Hepatocyte (in vitro differentiated cells): ENCODE measurements around the gene WDR55. TPM values are rescaled to one million over a fixed set of nuclear protein-coding genes. Genes with fewer than 3 reads are reported as not detected.
"Not testable (repeated sequence)": the region's sequence is repeated elsewhere in the genome, so short reads cannot be mapped to it uniquely, and the experiment has no call there.

Experiments
- DNase-seq: peaks from one replicate; pipeline ENCODE4 v3.0.0-alpha.2; 2016; ENCODE audit warnings: low spot score
- H2AFZ ChIP-seq: fragments of 200-600 bp; sonication (generic); 2 replicates; pipeline ENCODE4 v1.6.0; 2016; ENCODE audit warnings: antibody characterized with exemption, mild to moderate bottlenecking
- H3K27ac ChIP-seq: fragments of 200-600 bp; sonication (generic); 2 replicates; pipeline ENCODE4 v1.5.1; 2016; ENCODE audit warnings: mild to moderate bottlenecking
- H3K27me3 ChIP-seq: fragments of 200-600 bp; sonication (generic); 2 replicates; pipeline ENCODE4 v1.6.1; 2016
- H3K36me3 ChIP-seq: fragments of 200-600 bp; sonication (generic); replicated peaks from 2 replicates; pipeline ENCODE4 v1.5.1; 2016; ENCODE audit warnings: low read depth; ENCODE audit not compliant: insufficient read depth
- H3K4me1 ChIP-seq: fragments of 200-600 bp; sonication (generic); 2 replicates; pipeline ENCODE4 v1.5.1; 2016; ENCODE audit warnings: mild to moderate bottlenecking, moderate library complexity; ENCODE audit not compliant: insufficient read depth
- H3K4me2 ChIP-seq: fragments of 200-600 bp; sonication (generic); 2 replicates; pipeline ENCODE4 v1.6.0; 2016
- H3K4me3 ChIP-seq: fragments of 200-600 bp; sonication (generic); 2 replicates; pipeline ENCODE4 v1.5.1; 2016; ENCODE audit warnings: mild to moderate bottlenecking
- H3K79me2 ChIP-seq: fragments of 200-600 bp; sonication (generic); 2 replicates; pipeline ENCODE4 v1.6.0; 2017; ENCODE audit warnings: mild to moderate bottlenecking
- H3K9me2 ChIP-seq: fragments of 200-600 bp; sonication (generic); replicated peaks from 2 replicates; pipeline ENCODE4 v1.6.0; 2017; ENCODE audit warnings: mild to moderate bottlenecking; ENCODE audit not compliant: insufficient read depth
- H3K9me3 ChIP-seq: fragments of 200-600 bp; sonication (generic); 2 replicates; pipeline ENCODE4 v1.5.1; 2016; ENCODE audit warnings: low read depth, mild to moderate bottlenecking
- H4K20me1 ChIP-seq: fragments of 200-600 bp; sonication (generic); 2 replicates; pipeline ENCODE4 v1.6.0; 2016; ENCODE audit warnings: mild to moderate bottlenecking; ENCODE audit not compliant: insufficient read depth, poor library complexity, severe bottlenecking
- EZH2 ChIP-seq: fragments of 200-600 bp; sonication (generic); IDR thresholded peaks from 2 replicates; pipeline ENCODE4 v1.6.1; 2016; ENCODE audit warnings: antibody characterized with exemption, mild to moderate bottlenecking, borderline replicate concordance
- EZH2phosphoT487 ChIP-seq: fragments of 200-600 bp; sonication (generic); IDR thresholded peaks from one replicate; pipeline ENCODE4 v1.6.1; 2018; ENCODE audit warnings: antibody characterized with exemption, mild to moderate bottlenecking, low read depth, moderate library complexity; ENCODE audit not compliant: unreplicated experiment, severe bottlenecking
- WGBS: methylation state at CpG from one replicate; pipeline ENCODE4 v1.1.6; 2016; ENCODE audit warnings: low lambda C conversion rate; ENCODE audit errors: missing lambda C conversion rate; 5-methylcytosine and 5-hydroxymethylcytosine counted together
- polyA plus RNA-seq: library from polyadenylated mRNA; unstranded; fragments of >200 nt; fragmentation: Nextera tagmentation; extraction: Ambion mirVana; gene quantifications from 2 replicates; pipeline ENCODE4 v1.2.1, GENCODE V29; 2016
- total RNA-seq: library from RNA; depleted of rRNA; stranded (reverse); fragments of >200 nt; gene quantifications from 2 replicates; pipeline ENCODE4 v1.2.3, GENCODE V29; 2014
- TF ChIP-seq, protein P1 (sequence below): fragments of 200-600 bp; sonication (generic); IDR thresholded peaks from 2 replicates; pipeline ENCODE4 v1.5.1; 2016; ENCODE audit warnings: antibody characterized with exemption, mild to moderate bottlenecking; ENCODE audit not compliant: poor library complexity

WDR55 gene, protein sequence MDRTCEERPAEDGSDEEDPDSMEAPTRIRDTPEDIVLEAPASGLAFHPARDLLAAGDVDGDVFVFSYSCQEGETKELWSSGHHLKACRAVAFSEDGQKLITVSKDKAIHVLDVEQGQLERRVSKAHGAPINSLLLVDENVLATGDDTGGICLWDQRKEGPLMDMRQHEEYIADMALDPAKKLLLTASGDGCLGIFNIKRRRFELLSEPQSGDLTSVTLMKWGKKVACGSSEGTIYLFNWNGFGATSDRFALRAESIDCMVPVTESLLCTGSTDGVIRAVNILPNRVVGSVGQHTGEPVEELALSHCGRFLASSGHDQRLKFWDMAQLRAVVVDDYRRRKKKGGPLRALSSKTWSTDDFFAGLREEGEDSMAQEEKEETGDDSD
- 21.2 and 21.4 TPM in 2 replicates for total RNA-seq
- polyA plus RNA-seq: 23.0 and 25.6 TPM in 2 replicates

DNA sequence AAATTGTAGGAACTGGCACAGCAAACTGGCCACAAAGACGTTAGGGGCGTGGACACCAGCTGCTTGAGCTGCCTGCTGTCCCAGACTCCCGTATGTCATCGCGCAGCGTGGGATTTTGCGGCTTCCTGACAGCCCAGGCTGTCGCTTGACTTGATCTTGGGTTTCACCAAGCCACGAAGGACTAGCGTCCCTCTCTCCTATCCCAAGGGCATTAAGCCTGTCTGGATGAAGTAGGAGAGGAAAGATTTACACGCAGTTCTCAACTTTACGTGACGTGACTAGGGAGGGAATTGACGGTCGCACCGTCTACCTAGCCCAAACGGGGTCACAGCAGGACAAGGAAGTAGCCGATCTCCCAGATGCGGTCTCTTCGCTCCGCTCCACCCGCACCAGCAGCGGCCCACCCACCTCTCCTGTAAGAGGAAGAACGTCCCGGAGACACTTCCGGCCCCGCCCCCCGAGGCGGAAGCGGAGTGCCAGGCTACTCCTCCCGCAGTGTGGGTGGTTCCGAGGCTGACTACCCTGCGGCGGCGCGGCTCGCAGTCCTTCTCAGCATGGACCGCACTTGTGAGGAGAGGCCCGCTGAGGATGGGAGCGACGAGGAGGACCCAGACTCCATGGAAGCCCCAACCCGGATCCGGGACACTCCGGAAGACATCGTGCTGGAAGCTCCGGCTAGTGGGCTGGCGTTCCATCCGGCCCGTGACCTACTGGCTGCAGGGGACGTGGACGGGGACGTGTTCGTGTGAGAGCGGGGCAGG is at the start of gene WDR55:
Gene WDR55 (plus strand): TSS at position 546 of the 761 bp plus-strand sequence. CDS start 9 bp downstream, at position 555.
- H2AFZ ChIP-seq: peak within 1 kb of the TSS; percentile 90
- peaks cover 15% of the 10 kb centered on the region for H3K4me1 ChIP-seq
- WGBS: under 1% methylated on average over 54 of the region's 54 CpGs
- no peaks in the 10 kb centered on the region for H4K20me1 ChIP-seq
- peaks cover 29% of the 10 kb centered on the region for H3K79me2 ChIP-seq
- H3K27ac ChIP-seq: peak within 1 kb of the TSS; percentile 92
- no peaks in the 10 kb centered on the region for H3K27me3 ChIP-seq
- peak within 1 kb of the TSS; percentile 95 for H3K4me3 ChIP-seq
- peak; percentile 97 for DNase-seq
- H3K4me2 ChIP-seq: peak within 1 kb of the TSS; percentile 97
- H3K9me3 ChIP-seq: no peaks in the 10 kb centered on the region
- H3K36me3 ChIP-seq: no peaks in the 10 kb centered on the region
- TF ChIP-seq, protein P1, sequence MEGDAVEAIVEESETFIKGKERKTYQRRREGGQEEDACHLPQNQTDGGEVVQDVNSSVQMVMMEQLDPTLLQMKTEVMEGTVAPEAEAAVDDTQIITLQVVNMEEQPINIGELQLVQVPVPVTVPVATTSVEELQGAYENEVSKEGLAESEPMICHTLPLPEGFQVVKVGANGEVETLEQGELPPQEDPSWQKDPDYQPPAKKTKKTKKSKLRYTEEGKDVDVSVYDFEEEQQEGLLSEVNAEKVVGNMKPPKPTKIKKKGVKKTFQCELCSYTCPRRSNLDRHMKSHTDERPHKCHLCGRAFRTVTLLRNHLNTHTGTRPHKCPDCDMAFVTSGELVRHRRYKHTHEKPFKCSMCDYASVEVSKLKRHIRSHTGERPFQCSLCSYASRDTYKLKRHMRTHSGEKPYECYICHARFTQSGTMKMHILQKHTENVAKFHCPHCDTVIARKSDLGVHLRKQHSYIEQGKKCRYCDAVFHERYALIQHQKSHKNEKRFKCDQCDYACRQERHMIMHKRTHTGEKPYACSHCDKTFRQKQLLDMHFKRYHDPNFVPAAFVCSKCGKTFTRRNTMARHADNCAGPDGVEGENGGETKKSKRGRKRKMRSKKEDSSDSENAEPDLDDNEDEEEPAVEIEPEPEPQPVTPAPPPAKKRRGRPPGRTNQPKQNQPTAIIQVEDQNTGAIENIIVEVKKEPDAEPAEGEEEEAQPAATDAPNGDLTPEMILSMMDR: no peak
- TF ChIP-seq EZH2phosphoT487 (no peak), EZH2 (no peak)
- H3K9me2 ChIP-seq: no peaks in the 10 kb centered on the region

DNA sequence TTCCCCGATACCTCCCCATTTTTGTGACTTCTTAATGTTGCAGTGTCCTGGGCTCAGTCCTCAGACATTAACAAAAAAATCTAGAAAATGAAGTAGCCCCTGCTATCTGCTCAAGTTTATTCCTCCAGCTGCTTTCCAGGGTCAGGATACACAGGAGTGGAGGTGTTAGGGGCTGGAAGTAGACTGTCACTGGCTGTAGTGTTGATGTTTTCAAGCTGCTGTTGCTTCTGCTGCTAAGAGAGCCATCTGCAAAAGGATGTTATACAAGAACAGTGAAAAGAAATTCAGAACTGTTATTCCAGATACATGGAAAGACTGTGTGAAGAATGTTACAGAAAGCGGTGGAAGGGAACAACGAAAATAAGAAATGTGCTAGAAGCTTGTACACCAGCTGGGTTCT is 42.4 kb upstream of the WDR55 start:
- TF ChIP-seq, protein P1: no peak
- TF ChIP-seq EZH2 (no peak), EZH2phosphoT487 (no peak)
- Histone ChIP-seq H3K27me3 (no peaks in the 10 kb centered on the region), H3K9me2 (no peaks in the 10 kb centered on the region), H3K79me2 (no peaks in the 10 kb centered on the region), H2AFZ (no peak overlapping the region), H3K27ac (no peak overlapping the region), H3K9me3 (no peaks in the 10 kb centered on the region), H3K4me3 (no peak overlapping the region), H3K4me1 (no peaks in the 10 kb centered on the region), H3K36me3 (no peaks in the 10 kb centered on the region), H4K20me1 (no peaks in the 10 kb centered on the region), H3K4me2 (no peak overlapping the region)
- 86% methylated on average over 3 of the region's 3 CpGs for WGBS
- no peak for DNase-seq

DNA sequence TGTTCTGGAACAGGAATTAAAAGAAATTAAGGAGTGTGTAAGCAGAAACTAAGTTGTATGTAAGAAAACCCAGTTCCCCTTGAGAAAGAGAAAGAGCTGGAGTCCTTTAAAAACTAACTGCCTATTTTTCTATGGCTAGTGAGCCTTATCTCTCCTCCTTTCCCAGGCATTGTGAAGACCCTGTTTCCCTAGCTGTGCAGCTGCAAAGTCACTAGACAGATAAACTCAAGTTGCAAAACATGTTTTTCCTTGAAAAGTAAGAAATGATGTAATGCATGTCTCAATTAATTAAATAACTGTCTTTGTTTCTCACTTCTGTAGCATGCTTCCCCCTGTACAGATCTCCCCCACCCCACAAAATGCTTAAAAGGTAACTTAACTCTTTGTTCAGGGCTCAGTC is 41.6 kb upstream of the WDR55 start:
- not testable (repeated sequence) for H3K79me2 ChIP-seq, DNase-seq, H3K27me3 ChIP-seq, H3K4me2 ChIP-seq, H3K4me3 ChIP-seq, H3K27ac ChIP-seq, H3K36me3 ChIP-seq, H3K9me2 ChIP-seq, H4K20me1 ChIP-seq, H3K9me3 ChIP-seq, H3K4me1 ChIP-seq, H2AFZ ChIP-seq

DNA sequence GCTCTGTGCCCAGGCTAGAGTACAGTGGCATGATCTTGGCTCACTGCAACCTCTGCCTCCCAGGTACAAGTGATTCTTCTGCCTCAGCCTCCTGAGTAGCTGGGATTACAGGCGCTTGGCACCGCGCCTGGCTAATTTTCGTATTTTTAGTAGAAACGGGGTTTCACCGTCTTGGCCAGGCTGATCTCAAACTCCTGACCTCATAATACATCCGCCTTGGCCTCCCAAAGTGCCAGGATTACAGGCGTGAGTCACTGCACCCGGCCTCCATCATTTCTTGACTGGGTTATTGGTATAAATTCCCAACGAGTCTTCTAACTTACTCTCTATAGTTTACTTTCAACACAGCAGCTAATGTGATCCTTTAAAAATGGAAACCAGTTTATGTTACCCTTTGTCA is 39.8 kb upstream of the WDR55 start:
- 88% methylated on average over 10 of the region's 10 CpGs for WGBS
- not testable (repeated sequence) for H4K20me1 ChIP-seq, H3K4me2 ChIP-seq, H3K9me2 ChIP-seq, H3K4me1 ChIP-seq, H3K9me3 ChIP-seq, DNase-seq, H3K36me3 ChIP-seq, H3K4me3 ChIP-seq, H3K27me3 ChIP-seq, H2AFZ ChIP-seq, H3K27ac ChIP-seq, H3K79me2 ChIP-seq
